GM20000 (cell line): ENCODE data around the gene CDK11A.

Experiments used
- DNase-seq: peaks from one replicate; pipeline ENCODE4 v3.0.0; 2012; ENCODE audit warnings: low spot score
- TF ChIP-seq, protein P1 (sequence below): IDR thresholded peaks from 2 replicates; pipeline ENCODE4 v1.5.1; 2012; ENCODE audit warnings: mild to moderate bottlenecking, control low read depth; ENCODE audit errors: extremely low read depth, missing control alignments

Gene CDK11A

DNA sequence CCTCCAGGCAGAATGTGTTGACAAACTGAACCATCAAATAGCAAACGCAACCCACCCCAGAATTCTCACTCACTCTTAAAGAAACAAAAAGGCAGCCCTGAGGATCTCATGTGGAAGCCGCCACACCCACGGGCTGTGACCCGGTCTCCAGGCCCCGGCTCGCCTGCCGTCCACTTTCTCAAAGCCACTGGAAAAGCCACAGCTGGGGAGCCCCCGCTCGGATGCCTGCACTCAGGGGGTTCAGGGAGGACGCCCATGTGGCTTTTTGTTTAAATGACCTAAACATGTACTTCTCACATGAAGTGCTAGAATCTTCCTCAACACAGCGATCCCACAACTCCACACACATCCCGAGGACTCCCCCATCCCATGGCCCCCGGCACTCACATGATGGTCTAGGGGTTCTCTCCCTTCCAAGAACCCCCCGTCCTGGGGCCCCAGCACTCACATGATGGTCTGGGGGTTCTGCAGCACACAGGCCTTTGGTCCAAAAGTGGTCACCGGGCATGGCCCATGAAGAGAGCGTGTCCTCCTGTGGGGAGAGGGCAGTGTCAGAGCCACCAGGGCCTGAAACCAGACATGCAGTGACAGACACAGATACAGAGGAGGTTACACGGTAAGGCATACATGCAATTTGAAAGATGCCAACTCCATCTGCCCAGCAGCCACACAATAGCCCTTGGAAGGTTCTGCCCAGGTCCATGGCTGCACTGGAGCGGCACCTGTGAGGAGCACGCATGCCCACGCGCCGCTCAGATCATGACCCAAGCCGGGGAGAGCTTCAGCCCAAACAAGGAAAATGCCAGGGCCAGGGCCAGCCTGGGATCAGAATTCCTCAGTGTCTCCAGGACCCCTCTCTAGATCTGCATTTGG lies 37.6 kb upstream of the CDK11A start:
- DNase-seq, result no peak
- TF ChIP-seq, protein P1, sequence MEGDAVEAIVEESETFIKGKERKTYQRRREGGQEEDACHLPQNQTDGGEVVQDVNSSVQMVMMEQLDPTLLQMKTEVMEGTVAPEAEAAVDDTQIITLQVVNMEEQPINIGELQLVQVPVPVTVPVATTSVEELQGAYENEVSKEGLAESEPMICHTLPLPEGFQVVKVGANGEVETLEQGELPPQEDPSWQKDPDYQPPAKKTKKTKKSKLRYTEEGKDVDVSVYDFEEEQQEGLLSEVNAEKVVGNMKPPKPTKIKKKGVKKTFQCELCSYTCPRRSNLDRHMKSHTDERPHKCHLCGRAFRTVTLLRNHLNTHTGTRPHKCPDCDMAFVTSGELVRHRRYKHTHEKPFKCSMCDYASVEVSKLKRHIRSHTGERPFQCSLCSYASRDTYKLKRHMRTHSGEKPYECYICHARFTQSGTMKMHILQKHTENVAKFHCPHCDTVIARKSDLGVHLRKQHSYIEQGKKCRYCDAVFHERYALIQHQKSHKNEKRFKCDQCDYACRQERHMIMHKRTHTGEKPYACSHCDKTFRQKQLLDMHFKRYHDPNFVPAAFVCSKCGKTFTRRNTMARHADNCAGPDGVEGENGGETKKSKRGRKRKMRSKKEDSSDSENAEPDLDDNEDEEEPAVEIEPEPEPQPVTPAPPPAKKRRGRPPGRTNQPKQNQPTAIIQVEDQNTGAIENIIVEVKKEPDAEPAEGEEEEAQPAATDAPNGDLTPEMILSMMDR, result no peak

GRCh38 chr1:1760715-1761114 lies 36.6 kb upstream of the CDK11A start:
- TF ChIP-seq, protein P1, result no peak
- no peak for DNase-seq

DNA sequence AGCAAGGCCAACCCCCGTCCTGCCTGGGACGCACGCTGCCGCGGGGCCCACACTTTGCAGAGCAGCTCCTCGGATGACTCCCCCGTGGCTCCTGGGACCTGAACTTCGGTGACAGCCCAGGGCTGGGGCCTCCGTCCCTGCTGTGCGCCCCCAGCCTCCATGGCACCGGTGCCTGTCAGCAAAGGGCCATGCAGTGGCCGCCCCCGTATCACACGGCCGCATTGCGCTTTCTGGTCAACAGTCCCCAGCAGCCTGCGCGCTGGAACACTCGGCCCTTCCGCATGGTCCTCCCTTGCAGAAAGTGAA lies 36.1 kb upstream of the CDK11A start:
- TF ChIP-seq, protein P1, result no peak
- no peak for DNase-seq

- DNase-seq, result no peak
These were observed 35.5 kb upstream of the CDK11A start for GRCh38 chr1:1759456-1760344.

DNA sequence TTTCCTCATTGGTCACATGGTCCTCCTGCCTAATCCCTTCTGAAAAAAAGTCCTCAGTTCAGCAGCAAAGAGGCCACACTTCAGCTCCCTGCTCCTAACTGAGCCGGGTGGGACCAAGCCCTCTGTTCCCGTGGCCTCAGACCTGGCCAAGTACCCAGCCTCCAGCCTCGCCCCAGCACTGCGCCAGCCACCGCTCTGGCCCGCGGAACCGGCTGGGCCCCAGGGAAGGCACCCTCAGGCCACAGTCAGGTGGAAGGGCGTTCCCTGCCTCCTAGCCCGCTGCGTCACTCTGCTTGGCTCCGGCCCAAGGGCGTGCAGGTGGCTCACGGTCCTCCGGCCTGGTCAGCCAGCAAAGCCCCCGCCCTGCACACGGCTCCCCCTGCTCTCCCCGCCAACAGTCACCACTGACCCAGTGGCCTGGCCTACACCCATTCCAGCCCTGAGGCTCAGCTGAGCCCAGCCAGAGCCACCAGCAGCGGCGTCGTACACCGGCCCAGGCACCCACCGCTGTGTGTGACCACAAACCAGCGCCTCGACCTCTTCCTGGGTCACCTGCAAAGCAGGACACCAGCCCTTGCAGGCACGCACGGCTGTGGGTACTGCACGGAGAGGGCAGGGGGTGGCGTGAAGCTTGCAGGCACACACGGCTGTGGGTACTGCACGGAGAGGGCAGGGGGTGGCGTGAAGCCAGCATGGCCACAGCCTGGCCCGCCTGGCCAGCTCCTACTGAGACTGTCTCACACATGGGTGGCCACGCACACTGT lies 34.7 kb upstream of the CDK11A start:
- TF ChIP-seq, protein P1, result no peak
- DNase-seq, result no peak

More at GRCh38 chr1:1759456-1760344, 35.5 kb upstream of the CDK11A start:
- TF ChIP-seq, protein P1, result no peak

- peak; percentile 10 for DNase-seq
- TF ChIP-seq, protein P1, result no peak
These were observed 34.0 kb upstream of the CDK11A start for GRCh38 chr1:1758059-1758621.
